HG03432 (cell line): ENCODE results near the gene FAM171A1.

ENCODE experiments used
- ATAC-seq: cut with Tn5 transposase; IDR thresholded peaks from one replicate; pipeline ENCODE4 v1.9.1; 2021; ENCODE audit warnings: mild to moderate bottlenecking, moderate library complexity; ENCODE audit not compliant: unreplicated experiment

The FAM171A1 gene

DNA sequence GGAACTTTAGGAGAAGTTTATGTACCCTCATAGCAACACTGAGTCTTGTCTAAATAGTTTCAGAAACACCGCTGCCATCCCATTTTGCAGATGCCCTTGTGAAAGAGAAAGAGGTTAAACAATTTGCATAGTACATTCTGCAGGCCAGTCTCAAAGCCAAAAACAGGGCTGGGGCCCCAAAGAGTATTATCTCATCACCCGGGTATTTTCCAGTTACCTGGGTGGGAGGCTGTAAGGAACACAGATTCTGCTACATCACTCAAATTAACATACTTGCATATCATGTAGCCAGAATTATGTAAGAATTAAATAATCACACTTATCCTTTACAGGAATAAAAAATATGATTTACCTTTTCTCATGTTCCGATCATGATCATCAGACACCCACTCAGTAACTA lies 3.1 kb upstream of the FAM171A1 start:
- no peak for ATAC-seq

DNA sequence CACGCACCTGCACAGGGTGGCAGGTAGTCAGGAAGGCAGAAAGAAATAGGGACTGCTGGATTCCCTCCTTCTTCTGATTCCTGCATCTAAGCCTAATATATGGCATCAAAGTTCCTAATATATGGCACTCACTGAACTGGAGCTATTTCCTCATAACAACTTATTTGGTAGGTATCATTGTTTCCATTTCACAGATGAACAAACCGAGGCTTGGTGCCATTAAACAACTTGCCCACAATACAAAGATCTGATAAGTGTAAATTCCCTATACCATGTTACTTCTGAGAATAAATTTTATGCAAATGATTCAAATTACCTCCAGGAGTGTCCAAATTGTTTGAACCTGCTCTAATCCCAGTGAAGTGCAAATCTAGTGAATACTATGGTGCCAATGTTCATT lies 2.1 kb upstream of the FAM171A1 start:
- no peak for ATAC-seq

DNA sequence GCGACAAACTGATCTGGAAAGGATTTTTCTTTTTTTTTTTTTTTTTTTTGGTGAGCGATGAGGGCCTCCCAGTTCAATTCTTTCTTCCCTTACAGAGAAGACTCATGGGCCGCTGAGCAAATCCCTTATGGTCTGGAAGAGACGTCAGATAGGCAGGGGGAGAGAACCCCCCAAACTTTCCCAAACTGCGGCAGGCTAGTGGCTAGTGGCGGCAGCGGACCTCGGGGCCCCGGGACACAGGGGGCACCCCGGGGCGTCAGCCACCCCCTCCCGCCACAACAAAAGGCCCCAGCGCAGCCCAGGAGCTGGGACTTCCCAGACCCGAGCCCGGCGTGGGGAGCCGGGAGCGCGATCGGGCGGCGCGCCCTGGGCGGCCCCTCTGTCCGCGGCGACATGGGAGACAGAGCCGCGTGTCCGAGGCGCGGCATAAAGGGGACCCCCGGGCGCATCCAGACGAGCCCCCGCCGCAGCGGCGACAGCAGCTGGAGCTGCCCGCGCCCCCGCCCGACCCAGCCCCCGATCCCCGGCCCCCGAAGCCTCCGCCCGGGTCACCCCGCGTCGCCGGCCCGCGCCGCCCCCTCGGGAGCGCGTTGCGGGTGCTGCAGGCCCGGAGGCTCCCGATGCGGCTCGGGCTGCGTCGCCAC lies 755 bp downstream of the FAM171A1 start:
- ATAC-seq: peak; percentile 27

DNA sequence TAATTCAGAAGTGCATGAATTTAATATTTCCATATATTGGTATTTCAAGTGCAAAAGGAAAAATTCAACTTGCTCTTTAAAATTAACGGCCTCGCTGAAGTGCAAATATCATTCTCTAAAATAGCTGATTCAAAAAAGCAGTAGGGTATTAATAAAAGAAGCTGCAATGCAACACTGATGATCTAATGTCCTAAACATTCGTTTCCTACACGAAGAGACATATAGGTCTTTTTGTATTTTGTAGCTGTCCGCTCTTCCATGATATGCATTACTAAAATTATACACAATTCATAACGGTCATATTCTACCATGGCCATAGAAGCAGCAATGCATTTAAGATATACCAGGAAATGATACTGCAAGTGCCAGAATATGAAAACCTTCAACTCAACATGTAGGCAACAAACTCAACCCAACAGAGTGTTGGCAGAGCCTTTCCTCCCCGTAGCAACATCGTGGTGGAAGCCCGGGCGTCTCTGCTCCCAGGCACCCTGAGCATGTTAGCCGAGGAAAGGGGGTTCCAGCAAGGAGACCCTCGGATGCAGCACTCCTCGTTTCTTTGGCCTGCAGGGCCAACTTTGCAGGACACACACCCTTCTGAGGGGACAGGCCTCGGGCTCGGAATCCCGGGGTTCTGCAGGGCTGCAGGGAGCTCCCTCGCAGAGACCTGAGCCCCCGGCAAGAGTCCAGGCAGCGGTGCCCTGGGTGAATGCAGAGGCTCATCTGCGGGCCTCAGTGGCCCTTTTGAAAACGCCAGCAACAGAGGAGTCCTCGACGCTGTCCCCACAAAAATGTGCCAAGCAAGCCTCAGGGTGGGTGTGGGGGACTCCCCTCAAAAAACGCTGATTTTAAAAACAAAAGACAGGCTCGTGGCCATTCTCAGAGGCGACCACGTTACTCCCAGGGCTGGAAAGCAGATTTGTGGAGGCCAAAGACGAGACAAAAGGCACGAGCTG lies 1.6 kb downstream of the FAM171A1 start:
- no peak for ATAC-seq

DNA sequence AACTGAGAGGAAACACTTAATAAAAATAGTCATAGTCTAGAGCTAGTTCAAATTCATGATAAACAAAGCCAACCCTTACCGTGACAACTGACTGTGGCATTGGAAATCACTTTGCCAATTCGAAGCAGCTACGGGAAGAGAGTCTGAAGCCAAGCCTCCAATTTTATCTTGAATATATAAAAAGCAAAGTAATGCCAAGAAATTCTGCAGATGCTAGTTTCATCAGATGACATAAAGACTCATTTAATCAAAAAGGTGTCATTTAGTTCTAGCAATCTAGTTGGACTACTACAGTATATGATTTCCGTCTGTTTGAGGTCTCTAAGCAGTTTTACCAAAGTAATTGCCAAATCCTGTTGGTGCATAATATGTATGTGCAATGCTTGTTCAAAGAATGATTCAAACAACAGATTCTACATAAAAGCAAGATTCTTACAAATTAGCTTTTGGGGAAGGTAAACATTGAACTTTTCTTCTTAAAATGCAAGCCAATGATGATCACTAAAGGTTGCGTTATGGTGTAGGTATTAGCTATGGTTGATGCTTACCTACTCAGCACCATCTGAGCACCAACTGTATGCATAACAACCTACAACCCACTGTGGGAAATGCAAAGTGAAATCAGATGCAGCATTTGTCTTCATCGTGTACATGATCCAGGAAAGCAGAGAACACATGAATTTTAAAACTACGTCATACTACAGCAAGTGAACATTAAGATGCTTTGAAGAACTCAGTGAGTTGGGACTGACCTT lies 2.8 kb downstream of the FAM171A1 start:
- ATAC-seq: no peak

DNA sequence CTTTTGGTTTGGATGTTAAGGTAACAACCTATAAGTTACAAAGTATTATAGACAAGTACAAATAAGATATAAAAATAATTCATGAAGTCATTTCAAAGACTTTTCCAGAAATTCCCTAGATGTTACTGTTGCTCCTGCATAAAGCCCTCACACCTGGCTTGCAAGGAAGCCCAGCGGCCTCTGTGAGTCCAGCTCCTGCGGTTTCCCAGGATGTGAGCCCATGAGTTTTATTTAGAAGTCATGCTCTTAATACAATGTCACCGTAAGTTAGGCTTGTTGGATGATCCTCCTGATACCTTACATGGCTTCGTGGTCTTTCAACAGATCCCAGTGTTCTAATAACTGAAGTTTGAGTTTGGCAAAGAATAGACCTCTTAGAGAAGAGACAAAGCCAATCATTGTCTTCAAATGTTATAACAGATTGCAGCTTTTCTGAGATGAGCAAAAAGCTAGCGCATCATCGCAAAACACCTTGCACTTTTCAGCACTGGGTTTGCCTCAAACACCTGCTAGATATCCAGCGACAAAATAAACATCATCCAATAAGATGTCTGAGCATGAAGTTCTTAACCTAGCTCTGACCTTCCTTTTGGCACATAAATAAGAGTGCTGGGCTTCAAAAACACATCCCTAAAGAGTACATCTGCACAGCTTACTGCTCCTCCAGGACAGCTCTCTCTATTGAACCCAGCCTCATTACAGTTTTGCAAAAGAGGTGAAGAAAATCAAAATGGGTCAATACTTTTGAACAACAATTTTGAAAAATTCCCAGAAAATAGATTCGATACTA lies 3.6 kb downstream of the FAM171A1 start:
- ATAC-seq: no peak

DNA sequence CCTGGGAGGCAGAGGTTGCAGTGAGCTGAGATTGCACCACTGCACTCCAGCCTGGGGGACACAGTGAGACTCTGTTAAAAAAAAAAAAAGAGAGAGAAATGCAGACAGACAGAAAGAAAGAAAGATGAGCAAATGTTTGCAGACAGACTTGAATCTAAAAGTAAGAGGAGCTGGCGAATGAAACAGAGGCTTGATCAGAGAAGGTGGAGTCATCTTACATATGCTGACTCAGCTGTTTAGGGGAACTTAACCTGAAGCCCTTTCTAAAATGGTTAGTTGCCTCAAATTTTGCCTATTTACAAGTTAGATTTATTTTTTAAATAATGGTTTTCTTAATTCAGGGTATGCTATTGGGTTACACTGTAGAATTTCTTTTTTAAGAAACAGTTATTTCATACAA lies 5.4 kb downstream of the FAM171A1 start:
- no peak for ATAC-seq

DNA sequence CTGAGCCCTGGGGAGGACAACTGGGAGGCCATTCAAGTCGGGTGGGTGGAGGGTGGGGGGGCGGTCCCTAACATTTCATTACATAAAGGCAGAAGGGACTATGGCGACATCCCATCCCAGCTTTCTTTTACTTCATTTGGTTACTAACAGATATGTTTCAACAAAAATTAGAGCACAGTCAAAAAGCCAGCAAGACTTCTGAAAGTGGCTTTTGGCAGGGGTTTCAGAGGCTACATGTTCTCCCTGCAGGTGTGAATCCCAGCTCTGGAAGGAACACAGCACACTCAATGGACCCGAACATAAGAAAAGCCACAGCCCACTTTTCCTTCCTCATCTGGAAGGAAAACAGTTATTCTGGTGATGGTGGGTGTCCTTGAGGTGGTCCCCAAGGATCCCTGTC lies 7.1 kb downstream of the FAM171A1 start:
- no peak for ATAC-seq

DNA sequence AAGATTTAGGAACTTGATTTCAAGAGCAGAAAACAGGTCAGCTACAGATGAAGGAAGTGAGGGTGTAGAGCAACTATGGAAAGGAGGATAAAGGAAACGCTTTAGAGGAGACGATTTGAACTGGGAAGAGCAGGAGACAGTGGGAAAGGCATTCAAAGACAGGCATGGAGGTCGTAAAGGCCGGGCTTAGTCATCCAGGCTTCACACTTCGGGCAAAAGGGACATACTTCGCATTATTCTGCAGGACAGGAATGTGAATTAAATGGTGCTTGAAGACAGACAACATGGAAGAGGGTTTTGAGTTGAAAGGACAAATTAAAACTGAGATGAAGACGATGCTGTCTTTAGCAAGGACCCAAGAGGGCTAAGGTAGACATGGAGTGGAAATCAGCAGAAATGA lies 8.1 kb downstream of the FAM171A1 start:
- ATAC-seq: no peak

DNA sequence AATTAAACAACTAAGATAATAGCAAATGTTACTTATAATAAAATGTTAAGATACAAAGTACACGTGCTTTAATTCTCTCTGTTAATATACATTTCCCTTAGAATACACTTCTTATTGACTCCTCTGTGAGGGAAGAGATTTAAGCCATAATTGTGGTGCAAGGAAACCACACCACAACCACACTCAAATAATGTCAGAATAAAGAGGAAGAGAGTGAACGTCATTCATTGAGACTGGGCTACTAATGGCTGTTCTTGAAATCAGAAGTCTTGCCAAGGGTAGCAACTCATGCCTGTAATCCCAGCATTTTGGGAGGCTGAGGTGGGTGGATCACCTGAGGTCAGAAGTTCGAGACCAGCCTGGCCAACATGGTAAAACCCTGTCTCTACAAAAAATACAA lies 10.0 kb downstream of the FAM171A1 start:
- no peak for ATAC-seq

DNA sequence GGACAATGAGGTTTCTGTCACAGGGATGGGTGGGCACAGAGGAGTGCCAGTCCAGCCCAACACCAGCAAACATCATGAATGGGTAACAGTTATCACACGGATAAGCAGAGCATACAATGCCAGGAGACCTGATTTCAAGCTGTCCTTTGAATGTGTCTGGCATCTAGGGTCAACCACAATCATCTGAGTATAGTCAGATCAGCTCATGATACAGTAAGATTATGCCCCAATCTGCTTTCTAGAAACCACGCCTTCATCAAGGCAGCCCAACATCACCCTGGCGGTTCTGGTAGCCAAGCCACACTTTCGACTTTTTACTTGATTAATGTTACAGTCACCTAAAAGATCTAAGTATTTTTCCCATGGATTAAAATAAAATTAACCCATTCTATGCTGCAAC lies 10.5 kb downstream of the FAM171A1 start:
- no peak for ATAC-seq

DNA sequence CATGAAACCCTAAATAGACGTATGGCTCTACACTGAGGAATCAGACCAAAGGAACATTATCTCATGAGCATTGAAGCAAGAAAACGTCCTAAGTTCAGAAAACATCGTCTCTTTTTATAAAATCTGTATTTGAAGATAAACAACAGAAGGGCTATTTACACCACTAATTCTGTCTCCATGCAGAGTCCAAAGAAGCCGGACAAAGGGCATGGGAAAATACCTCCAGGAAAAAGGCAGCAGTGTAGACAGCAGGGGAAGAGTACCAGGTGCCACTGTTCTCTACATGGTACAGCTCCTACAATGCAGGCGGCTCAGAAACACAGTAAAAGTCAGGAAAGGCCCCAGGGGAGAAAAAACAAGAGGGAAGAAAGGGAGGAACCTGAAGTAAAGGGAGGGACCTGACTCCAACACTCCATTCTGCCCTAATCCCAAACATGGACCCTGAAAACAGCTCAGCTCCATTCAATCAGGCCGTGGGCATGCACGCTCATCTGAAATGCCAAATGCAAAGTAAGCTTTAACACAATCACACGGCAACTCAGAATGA lies 17.5 kb downstream of the FAM171A1 start:
- ATAC-seq: no peak

DNA sequence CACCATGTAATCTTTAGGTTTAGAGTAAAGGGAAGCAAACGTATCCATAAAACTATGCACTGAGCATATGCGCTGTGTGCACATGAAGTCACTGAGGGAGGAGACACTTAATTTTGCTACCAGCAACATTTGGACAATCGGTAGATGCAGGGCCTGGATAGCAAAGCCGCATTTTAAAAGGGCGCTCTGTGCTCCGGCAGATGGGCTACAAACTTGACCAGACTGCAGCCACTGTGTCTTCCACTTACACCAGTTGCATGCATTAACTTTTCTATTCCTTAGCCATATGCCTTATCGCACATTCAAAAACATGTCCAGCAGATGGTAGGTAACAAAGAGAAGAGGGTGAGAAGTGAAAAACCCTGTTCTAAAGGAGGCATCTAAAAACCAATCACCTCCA lies 18.3 kb downstream of the FAM171A1 start:
- ATAC-seq: no peak

DNA sequence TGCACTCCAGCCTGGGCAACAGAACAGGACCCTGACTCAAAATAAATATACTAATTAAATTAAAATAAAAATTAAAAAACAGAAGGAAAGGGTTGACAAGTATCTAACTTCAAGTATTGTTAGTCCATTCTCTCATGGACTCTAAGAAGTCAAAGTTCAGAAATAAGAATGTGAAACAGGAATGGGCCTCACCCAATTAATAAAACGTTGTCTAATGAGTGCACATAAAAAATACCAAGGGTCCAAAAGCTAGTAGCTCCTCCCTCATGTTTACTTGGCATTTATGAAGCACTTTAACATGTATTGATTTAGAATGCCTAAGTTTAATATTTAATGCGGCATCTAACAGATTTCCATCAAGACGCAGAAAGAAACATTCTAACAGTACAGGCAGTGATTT lies 18.9 kb downstream of the FAM171A1 start:
- ATAC-seq: no peak

DNA sequence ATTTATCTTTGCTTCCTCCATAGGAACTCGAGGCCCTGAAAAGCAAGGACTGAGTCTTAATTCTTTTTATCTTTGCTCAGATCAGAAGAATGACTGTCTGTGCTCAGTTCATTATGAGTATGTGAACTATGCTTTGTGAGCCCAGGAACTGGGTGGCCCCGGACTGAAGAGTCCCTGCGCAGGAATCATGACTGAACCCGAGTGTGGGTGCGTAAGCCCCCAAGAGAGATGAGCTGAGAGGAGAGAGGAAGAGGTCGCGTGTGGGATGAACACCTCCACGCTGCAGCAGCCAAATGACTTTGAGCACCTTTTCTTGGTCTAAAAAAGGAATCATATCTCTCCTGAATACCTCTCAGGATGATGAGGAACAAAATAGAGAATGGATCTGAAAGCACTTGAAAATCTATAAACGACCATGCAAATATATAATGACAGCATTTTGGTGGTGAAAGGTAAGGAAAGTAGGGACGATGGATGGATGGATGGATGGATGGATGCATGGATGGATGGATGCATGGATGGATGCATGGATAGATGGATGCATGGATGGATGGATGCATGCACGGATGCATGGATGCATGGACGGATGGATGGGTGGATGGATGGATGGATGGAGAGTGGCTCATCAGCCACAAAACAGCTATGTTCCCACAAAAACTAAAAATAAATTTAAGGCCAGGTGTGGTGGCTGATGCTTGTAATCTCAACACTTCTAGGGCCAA lies 19.8 kb downstream of the FAM171A1 start:
- ATAC-seq: no peak

DNA sequence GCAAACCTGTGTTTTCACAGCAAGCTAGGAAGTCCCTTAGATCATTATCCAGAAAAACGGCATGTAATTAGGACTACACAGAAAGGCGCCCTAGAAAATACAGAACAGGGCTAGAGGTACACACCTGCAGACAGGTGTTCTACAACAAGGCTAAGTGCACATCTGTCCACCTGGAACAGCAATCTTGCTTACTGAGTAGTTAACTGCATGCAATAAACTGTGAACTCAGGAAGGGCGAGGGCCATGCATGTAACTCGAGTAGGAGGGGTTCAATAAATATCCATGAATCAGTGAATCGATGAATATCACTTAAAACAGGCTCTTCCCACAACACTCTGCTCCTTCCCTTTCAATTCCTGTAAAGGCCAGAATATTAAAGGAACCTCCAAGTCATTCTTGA lies 22.0 kb downstream of the FAM171A1 start:
- ATAC-seq: no peak

DNA sequence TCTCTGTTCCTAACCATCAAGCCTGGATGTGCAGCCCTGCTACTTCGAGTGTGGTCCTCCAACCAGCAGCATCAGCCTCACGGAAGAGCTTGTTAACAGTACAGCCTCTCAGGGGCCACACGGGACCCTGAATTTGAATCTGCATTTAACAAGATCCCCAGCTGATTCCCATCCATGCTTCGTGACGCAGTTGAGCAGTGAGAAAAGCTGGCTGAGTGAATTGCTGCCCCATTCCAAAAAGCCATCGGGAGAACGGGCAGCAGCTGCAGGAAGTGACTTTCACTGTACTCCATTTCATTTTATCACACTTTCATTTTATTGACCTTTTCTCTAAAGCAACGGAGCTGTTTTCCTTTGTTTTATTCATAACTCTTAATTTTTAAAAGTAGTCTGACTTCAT lies 22.5 kb downstream of the FAM171A1 start:
- no peak for ATAC-seq

DNA sequence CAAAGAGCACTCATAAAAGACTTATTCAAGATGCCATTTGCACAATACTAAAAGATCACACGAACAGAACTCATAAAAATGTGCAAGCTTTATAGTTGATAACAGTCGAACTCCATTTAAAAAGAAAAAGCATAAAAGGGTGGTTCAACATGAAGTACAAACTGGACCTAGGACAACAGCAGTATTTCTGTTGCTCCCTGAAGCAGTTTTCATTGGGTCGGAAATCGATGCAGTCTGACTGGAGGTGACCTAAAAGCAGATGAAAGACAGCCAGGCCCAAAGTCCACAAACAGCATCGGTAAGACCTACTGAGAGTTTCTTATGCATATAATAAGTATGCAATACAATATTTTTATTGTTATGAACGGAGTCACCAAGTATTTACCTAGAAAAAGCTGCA lies 23.9 kb downstream of the FAM171A1 start:
- no peak for ATAC-seq

DNA sequence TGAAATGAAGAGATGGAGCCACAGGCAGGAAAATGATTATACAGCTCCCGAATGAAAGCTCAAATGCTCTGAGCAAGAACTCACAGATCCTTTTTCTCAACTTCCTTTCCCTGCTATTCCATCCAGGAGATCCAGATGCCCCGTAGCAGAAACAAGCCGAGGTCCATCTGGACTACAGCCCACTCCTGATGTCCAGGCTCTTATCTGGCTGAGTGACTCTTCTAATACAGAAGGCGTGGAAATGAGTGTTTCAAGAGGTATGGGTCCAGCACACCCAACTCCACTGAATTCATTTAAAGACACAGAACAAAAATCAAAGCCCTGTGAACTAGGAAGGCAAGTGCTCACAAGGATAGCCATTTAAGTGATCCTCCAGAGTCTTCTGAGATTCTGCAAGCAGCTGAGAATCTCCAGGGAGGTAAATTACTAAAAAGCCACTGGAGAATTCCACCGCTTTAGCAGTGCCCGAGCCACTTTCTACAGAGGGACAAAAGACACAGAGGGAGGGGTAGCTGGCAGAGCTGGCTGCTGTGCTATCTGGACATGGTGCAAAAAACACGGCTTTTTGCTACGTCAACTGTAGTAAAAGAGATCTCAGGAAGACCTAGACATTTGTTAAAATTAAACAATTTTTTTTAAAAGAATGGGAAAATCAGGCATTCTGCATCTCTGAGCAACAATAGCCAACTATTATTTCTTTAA lies 24.5 kb downstream of the FAM171A1 start:
- no peak for ATAC-seq
